NCI-H446 treated with DMSO at 0.1 percent for 48 hours (cell line): ENCODE results near the gene BMP8A.
"Not testable (repeated sequence)": the region's sequence is repeated elsewhere in the genome, so short reads cannot be mapped to it uniquely, and the experiment has no call there.

ENCODE experiments used
- DNase-seq: peaks from one replicate; lab custom pipeline; 2025; lab: John Stamatoyannopoulos, UW

BMP8A gene

GRCh38 chr1:39483276-39483675, 8.2 kb upstream of the BMP8A start:
- no peak for DNase-seq

DNA sequence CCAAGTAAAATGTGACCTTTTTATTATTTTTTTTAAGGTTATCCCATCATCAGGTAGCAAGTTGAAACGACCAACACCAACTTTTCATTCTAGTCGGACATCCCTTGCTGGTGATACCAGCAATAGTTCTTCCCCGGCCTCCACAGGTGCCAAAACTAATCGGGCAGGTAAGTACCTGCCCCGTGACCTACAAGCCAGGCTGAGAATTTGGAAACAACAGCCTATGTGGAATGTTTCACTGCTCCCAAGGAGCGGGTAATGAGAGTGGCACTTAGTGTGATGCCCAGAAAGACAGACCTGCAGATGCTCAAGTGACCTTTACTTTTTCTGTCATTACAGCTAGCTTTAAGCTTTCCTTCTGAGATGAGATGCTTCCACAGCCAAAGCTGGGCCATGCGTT, 6.9 kb upstream of the BMP8A start:
- DNase-seq: no peak

DNA sequence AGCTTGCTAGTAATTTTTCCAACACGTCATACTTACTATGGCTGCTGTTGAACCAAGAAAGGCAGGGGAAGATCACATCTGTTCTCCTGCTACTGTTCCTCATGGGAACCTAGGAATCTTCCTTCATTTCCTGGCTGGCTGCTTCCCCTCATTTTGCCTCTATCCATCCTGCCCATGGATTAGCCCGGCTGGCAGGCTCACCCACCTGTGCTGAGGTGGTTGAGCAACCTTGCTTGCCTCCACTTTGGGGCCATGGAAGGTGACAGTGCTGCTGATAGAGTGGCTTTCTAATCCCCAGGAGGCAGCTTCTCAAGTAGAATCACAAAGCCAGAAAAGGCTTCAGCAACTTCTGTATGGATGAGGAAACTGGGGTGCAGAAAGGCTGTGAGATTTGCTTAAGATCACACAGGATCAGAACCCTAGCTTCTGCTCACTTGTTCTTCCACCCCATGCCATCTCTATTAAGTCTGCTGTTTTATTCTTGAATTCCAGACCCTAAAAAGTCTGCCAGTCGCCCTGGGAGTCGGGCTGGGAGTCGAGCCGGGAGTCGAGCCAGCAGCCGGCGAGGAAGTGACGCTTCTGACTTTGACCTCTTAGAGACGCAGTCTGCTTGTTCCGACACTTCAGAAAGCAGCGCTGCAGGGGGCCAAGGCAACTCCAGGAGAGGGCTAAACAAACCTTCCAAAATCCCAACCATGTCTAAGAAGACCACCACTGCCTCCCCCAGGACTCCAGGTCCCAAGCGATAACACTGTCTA, 6.2 kb upstream of the BMP8A start:
- no peak for DNase-seq

DNA sequence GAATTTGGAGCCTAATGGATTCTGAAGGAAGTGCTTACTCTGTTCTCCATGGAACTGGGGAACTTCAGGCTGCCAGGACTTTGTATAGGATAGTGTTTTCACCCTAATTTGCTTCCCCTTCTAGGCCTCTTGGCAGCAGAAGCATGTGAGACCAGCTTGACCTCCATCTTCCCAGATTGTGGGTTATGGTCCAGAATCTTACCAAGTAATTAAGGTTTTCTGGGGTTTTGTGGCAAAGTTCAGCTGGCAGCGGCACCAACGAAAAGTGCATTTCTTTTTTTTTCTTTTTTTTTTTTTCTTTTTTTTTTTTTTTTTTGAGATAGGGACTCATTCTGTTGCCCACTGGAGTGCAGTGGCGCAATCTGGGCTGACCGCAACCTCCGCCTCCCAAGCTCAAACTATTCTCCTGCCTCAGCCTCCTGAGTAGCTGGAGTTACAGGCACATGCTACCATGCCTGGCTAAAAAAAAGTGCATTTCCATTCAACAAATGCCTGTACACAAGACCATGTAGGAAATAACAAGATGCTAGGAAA, 3.4 kb upstream of the BMP8A start:
- DNase-seq: no peak

- DNase-seq: no peak
Observed at GRCh38 chr1:39488793-39489566, 2.5 kb upstream of the BMP8A start.

DNA sequence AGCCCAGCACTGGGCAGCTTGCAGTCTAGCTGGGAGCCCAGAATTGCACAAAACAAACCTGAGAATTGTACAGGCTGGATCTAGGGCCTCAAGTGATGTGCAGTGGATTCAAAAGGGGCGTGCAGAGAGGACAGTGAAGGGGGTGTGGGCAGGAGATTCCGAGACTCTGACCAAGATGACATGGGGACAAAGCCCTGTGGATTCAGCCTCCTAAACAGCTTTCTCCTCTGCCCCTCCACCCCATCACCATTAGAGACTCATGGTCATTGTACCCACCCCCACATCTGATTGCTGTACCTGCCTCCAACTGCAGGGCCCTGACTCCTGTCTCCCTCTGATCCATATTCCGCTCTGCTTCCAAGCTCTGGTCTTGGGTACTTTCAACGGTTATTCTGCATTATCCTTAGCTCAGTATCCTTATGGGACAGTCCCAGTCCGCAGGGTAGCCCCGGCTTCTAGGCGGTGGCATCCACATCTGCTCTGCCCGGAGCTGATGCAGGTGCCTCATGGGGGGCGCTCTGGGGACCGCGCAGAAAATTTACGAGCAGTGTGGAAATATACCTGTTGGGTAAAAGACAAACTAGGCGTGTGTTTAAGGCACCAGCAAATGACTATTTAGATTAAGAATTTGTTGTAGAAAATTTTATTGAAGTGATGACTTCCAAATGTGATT, 1.7 kb upstream of the BMP8A start:
- no peak for DNase-seq

GRCh38 chr1:39490596-39491145, 765 bp upstream of the BMP8A start:
- DNase-seq: no peak

- not testable (repeated sequence) for DNase-seq
Observed at GRCh38 chr1:39492118-39493042, 944 bp downstream of the BMP8A start.

- not testable (repeated sequence) for DNase-seq
Observed at GRCh38 chr1:39493043-39493810, 1.8 kb downstream of the BMP8A start.

DNA sequence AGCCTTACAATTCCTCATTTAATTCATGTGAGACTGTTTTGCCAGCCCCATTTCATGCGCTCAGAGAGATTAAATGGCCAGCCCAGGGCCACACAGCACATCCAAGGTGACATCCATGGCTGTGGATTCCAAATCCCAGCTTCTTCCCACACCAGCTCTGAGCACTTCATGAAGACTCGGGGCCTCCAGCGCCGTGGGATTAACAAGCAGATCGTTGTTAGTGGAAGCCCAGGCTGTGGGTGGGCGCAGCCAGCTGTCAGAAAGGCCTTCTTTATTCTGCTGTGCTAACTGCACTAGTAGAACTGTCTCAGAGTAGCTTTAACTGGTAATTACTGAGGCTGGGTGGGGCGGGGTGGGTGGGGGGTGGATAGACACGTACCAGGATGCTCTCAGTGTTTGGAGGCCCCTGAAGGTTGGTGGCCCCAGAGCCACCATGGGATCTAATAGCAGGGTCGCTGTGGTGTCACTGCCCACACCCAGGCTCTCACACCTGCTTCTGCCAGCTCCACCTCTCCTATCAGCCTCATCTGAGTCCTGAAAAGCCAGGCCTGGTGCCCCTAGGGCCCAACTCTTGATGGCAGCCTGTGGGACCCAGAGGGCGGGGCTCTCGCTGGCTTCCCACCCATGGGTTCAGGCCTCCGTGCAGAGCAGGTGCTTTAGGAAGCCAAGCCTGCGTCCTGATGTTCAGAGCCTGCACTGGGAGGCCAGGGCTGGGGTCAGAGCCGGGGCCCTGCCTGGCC, 3.4 kb downstream of the BMP8A start:
- no peak for DNase-seq

DNA sequence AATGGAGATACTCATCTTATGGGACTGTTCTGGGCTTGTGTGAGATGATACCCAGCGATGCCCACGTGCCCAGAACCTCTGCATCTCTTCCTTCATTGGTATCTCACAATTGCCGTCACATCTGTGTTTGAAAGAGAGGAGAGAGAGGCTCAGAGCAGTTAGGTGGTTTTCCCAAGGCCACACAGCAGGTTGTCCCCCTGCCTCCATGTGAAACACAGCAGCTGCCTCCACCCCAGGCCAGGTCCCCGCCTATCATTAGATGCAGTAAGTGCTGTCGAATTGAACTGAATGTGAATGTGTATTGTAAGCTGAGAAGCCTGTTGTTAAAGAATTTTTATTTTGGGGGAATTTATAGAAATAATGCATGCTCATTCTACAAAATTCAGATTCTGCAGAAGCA, 5.1 kb downstream of the BMP8A start:
- DNase-seq: not testable (repeated sequence)

- DNase-seq: no peak
Observed at GRCh38 chr1:39497585-39497984, 6.1 kb downstream of the BMP8A start.

- not testable (repeated sequence) for DNase-seq
Observed at GRCh38 chr1:39498096-39498710, 6.8 kb downstream of the BMP8A start.

GRCh38 chr1:39498821-39499220, 7.4 kb downstream of the BMP8A start:
- DNase-seq: not testable (repeated sequence)

GRCh38 chr1:39499668-39500067, 8.2 kb downstream of the BMP8A start:
- no peak for DNase-seq

GRCh38 chr1:39500862-39501389, 9.5 kb downstream of the BMP8A start:
- DNase-seq: no peak

DNA sequence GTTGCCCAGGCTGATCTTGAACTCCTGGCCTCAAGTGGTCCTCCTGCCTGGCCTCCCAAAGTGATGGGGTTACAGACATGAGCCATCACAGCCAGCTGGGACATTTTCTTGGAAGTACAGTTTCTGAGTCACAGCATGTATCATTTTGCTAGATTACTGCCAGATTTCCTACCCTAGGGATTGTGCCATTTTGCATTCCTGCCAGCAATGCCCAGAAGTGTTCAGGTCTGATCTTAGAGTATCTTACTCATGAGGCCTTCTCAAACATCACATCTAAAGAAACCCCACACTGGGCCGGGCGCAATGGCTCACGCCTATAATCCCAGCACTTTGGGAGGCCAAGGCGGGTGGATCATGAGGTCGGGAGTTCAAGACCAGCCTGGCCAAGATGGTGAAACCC, 10.2 kb downstream of the BMP8A start:
- peak; percentile 45 for DNase-seq

- DNase-seq: not testable (repeated sequence)
Observed at GRCh38 chr1:39504436-39504835, 13.0 kb downstream of the BMP8A start.

GRCh38 chr1:39505289-39505688, 13.9 kb downstream of the BMP8A start:
- no peak for DNase-seq
